NCI-H1436 (cell line): Measurements from ENCODE around the gene TRABD.
"Not testable (repeated sequence)": the region's sequence is repeated elsewhere in the genome, so short reads cannot be mapped to it uniquely, and the experiment has no call there.

ENCODE experiments used
- DNase-seq: peaks from one replicate; lab custom pipeline; 2025; lab: John Stamatoyannopoulos, UW

The TRABD gene

DNA sequence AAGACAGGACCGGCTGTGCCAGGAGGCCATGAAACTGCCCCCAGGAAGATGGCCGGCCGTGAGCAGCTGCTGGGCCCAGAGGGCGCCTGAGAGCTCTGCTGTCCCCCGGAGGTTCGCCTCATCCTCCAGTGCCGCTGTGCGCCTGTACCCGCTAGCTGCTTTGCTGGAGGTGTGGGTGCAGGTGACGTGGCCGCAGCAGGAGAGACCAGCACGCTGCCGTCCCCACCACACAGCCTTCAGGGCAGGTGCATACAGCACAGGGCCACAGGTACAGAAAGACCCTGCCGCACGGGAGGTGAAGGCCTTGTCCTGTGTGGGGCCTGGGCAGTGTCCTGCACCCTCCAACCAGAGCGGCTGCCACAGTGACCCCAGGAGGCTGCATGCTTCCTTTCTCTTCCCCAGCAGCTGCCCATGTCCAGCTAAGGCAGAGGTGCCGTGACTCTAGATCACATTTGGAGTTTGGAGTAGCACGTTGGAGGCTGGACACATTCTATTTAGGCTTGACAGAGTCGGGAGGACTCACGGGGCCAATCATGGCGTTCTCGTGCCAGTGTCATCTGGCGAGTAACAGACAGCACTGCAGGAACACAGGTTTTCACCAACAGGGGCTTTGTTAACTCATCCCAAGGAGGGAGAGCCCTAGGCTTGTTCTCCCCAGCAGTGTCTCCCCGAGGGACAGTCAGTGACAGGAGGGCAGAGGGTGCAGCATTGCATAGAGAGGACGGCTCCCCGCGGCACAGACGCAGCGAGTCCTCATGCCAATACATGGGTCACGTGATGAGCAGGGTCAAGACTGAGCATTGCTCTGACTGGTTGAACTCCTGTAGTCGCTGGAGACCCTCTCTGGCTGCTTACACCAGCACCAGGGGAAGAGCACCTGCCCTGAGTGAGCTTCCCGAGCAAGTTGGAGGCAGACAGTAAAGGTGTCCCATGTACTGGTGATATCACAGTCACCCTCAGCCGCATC is 33.9 kb upstream of the TRABD start:
- DNase-seq: no peak

DNA sequence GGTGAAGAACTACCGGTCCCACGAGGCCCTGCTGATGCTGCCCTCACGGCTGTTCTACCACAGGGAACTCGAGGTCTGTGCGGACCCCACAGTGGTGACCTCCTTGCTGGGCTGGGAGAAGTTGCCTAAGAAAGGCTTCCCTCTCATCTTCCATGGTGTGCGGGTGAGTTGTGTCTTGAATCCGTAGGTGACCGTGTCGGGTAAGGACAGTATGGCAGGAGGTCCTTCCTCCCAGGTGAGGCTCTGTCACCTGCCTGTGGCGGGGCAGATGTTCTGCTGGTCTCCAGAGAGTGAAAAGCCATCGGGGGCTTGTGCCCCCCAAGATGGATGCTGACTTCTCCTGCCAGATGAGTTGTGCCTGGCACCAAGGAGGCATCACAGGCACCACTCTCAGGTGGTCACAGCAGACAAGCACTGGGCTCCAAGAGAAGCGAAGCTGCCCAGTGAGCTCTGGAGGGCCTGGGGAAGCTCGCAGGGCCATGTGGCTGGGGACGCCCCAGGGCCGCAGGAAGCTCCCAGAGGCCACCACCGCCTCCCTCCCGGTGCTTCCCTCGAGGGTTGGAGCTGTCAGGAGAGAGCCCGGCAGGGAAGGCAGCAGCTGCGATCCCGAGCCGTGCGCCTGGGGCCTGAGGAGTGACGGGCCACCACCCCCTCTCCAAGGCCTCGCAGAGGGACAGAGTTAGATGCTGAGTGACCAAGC is 32.5 kb upstream of the TRABD start:
- DNase-seq: no peak

DNA sequence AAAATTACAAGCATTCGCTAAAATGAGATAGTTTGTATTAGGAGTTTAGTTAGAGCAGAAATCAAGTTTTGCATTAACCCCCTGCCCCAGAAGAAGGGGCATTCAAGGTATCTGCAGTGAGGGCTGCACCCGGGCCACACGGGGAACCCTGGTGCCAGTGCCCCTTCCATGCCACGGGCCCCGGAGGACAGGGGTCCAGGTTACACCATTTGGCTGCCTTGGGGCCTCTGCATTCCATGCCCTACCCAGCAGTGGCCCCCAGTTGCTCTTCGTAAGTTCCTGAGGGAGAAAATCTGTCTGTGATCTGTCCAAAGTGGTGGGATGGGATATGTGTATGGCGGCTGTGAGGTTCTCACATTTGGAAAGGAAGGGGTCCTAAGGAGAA is 32.0 kb upstream of the TRABD start:
- DNase-seq: no peak

DNA sequence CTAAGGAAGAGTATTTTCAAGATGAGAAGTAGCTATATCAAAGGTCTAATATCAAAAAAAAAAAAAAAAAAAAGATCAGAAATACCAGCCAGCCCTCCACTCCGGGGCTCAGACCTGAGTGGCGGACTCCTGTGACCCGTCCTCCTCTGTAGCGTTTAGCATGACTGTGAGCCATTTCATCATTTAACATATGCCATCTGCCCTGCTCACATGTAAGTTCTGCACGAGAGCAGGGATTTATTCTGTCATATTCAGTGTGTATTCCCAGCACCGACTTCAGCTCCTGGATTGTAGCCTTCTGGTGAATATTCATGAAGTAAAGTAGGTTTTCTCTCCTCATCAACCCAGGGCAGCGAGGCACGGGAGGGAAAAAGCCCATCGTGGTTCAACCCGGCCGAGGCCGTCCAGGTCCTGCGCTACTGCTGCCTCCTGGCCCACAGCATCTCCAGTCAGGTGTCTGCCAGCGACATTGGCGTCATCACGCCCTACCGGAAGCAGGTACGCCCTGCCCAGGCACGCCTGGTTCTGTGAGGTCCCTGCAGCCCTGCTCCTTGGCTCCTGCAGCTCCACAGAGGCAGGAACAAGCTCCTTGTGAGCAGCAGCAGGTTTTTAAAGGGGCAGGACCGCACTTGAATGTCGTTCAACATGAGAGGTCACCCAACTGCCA is 27.9 kb upstream of the TRABD start:
- no peak for DNase-seq

DNA sequence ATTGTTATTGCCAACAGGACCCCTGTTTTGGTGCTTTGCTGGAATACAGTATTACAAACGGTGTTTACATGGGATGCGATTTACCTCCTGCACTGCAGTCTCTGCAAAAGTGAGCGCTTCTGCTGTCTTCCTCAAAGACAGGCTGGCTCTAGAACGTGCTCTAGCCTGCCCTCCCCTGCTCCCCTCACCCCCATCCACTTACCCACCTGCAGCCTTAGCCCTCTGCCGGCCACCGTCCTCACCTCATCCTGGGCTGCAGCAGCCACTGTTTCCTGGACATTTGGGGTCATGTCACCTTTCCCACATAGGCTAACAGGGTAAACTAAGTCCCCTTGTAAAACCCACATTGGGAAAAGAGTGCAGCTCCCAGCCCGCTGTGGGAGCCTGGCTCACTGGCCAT is 24.8 kb upstream of the TRABD start:
- DNase-seq: no peak

DNA sequence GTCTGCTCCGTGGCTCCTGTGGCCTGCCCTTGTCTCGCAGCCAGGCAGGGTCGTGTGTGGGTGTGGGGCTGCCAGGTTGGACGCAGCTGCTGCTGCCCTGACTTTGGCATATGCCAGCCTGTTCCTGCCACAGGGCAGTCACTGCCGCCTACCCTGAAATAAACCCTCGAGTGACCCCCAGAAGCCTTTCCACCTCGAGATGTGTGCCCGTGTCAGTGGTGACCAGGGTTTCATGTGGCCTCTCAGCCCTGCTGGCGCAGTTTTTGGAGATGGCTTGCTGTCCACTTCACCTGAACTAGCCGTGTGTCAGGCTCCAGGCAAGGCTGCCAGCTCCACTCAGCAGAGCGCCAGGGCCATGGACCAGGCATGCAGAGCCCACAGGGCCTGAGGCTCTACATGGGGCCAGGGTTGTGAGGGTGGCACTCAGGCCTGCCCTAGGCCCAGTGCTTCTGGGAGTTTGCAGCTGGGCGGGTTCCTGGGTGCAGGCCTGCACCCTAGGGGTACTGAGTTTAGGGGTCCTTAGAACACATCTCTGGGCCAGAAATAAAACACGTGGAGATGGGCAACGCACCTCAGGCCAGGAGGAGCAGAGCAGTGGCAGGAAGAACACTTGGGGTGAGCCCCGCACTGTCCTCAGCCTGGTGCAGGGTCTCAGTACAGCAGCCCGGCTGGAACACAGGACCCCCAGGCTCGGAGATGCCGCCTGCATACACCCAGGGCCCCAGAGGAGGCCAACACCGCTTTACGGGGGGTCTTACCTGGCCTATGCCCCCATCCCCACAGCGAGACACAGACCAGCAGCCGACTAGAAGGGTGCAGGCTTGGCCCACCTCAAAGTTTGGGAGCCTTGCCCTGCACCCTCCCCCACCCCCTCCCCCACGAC is 24.0 kb upstream of the TRABD start:
- DNase-seq: no peak

DNA sequence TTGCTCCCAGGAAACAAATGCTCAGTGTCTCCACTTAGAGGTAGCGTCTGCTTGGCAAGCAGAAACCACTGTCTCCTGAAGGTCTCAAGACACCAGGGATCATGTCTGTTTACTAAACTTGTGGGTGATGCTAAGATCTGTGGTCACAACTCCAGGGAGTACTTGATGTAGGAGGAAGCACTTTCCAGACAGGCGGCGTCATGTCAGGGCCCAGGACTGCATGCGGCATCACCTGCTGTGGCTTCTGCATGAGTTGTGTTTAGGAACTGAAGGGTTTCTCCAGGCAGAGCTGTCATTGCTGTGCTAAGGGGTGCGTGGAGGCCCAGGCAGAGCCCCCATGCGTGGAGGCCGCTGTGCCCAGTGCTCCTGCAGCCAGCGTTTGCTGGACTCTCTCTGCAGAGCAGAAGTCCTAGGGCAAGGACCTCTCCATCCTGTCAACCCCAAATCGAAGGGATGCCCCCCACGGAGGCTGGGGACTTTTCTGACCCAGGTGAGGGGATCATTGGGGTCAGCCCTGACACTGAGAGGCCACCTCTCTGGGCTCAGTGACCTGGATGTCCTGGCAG is 23.2 kb upstream of the TRABD start:
- no peak for DNase-seq

DNA sequence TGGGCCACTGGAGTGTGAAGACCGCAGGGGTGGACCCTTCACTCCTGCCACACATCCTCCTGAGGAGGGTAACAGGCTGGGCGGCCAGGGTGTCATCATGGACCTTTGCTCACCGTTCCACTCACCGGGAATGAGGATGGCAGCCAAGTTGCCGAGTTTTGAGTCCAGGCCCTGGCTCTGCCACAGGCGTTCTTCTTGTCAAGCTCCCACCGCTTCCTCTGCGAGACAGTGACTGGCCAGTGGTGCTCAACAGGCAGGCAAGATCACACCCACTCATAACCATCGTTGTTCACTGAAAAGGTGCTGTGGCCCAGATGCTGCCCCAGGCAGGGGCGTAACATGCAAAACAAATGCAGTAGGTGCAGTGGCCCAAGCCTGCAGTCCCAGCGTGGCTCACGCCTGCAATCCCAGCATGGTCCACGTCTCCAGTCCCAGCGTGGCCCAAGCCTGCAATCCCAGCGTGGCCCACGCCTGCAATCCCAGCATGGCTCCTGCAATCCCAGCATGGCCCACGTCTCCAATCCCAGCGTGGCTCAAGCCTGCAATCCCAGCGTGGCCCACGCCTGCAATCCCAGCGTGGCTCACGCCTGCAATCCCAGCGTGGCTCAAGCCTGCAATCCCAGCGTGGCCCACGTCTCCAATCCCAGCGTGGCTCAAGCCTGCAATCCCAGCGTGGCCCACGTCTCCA is 20.1 kb upstream of the TRABD start:
- no peak for DNase-seq

DNA sequence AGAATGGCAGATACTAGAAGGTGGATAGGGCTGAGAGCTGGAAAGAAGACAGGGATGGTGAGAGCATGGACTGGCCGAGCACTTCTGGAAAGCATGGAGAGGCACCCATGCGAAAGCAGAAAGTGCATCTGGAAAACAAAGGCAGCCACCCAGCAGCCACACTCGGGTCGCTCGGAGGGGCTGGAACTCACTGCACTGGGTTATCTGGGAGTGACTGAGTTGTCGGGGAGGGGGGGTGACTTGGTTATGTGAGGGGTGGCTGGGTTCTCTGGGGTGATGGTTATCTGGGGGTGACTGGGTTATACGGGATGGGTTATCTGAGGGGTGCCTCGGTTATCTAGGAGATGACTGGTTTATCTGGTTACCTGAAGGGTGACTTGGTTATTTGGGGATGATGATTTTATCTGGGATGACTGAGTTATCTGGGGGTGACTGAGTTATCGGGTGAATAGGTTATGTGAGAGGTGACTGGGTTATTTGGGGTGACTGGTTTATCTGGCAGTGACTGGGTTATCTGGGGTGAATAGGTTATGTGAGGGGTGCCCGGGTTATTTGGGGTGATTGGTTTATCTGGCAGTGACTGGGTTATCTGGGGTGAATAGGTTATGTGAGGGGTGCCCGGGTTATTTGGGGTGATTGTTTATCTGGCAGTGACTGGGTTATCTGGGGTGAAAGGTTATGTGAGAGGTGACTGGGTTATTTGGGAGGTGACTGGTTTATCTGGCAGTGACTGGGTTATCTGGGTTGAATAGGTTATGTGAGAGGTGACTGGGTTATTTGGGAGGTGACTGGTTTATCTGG is 17.8 kb upstream of the TRABD start:
- no peak for DNase-seq

DNA sequence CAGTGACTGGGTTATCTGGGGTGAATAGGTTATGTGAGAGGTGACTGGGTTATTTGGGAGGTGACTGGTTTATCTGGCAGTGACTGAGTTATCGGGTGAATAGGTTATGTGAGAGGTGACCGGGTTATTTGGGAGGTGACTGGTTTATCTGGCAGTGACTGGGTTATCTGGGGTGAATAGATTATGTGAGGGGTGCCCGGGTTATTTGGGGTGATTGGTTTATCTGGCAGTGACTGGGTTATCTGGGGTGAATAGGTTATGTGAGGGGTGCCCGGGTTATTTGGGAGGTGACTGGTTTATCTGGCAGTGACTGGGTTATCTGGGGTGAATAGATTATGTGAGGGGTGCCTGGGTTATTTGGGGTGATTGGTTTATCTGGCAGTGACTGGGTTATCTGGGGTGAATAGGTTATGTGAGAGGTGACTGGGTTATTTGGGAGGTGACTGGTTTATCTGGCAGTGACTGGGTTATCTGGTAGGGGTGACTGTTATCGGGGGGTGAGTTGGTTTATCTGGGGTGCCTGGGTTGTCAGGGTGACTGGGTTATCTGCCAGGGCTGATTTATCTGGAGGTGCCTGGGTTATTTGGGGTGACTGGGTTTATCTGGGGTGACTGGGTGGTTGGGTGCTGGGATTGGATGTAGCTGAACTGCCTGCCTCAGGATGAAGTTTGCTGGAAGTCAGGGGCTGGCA is 17.1 kb upstream of the TRABD start:
- not testable (repeated sequence) for DNase-seq

DNA sequence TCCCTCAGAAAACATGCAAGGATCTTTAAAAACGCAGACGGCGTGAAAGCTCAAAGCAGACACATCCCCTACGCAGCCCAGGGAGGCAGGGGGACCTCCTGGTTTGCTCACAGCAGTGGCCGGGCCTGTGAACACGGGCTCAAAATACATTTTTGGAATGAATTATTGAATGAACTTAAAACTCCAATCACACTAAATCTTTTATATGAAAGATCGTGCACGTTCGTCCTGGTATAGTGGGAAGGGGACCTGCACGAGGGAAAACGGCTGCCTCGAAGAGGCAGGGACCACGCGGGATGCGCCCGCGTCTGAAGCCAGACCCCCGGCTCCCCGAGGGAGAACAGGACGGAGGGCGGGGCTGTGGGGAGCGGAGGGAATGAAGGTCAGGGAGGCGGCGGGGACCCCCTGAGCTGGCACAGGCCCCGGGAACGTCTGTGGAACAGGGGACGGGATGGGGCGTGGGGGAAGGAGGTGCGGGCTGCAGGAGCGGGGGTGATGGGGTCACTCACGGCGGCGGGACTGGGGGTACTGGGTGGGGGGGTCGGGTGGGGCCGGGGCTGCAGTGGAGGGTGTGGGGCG is 16.4 kb upstream of the TRABD start:
- DNase-seq: no peak

DNA sequence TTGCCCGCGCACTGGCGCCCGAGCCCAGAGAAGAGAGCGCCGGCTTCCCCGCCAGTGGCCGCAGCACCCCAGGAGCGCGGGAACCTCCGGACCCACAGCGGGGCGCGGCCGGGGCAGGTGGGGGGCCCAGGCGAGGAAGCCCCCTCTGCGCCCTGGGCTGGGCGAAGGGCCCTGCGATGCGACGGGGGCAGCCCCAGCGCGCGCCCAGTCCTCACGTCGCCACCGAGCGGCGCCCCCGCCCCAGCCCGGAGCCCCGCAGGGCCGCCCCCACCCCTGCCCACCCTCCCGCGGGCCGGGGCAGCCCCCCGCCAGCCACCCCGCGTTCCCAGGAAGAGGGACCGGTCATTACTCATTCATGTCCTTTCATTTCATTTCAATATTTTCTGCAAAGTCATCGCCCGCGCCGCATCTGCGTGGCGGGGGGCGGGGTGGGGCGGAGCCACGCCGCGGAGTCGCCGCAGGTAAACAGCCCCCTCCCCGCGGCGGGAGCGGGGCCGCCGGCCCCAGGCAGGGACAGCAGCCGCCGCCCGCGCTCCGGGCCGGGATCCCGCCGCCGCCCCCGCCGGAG is 15.9 kb upstream of the TRABD start:
- DNase-seq: no peak

DNA sequence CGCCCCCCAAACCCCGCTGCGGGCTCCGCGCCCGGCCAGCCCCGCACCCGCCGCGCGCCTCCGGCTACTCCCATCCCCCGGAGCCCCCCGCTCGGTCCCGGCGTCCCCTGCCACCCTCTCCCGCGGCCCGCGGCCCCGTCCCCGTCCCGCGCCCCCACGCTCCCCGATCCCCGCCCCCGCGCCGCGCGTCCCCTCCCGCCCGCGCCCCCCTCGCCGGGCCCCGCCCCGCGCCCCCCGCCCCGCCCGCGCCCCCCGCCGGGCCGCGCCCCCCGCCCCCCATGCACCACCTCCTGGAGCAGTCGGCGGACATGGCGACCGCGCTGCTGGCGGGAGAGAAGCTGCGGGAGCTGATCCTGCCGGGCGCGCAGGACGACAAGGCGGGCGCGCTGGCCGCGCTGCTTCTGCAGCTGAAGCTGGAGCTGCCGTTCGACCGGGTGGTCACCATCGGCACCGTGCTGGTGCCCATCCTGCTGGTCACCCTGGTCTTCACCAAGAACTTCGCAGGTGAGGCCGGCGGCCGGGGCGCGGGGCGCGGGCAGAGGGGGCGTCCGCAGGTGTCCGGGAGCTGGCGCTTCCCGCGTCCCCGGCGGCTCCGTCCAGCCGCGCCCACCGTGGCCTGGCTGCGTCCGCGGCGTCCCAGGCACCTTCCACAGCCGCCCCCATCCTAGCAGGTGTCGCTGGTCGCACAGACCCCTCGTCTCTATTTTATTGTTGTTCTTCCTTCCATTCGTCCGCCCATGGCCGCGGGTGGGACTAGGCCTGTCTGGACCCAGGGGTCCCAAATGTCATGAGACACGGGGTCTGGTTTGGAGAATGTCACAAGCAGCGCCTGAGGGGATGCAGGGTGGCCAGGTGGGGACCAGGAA is 15.0 kb upstream of the TRABD start, which contains the start of gene PANX2:
PANX2 (plus strand) TSS at position 279 of the 866 bp plus-strand sequence; CDS start at position 279, 0 bp downstream.
- peak; percentile 23 for DNase-seq

DNA sequence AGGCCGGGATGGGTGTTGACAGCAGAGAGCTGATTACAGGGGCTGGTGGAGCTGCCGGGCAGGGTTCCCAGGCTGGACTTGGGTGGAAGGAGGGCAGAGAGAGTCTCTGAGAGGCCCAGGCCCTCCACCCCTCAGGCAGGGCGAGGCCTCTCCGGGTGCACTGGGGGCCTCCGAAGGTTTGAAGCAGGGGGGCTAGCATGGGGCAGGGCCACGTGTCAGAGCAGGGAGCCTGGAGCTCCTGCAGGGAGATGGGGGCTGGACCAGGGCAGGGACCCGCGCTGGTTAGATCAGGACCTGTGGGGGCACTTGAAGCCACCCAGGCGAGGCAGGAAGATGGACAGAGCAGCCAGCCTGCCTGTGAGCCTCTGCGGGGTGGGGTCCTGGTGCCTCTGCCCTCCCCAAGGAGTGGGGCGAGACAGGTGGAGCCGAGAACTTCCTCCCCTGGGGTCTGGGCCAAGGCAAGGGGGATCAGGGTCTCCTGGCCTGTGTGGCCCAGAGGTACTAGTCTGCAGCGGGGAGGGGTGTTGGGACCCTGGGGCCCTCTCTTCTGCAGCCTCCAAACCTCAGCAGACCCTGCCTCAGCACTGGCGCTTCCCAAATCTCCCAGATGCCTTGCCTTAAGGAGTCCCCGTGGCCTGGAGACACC is 14.3 kb upstream of the TRABD start:
- DNase-seq: no peak

DNA sequence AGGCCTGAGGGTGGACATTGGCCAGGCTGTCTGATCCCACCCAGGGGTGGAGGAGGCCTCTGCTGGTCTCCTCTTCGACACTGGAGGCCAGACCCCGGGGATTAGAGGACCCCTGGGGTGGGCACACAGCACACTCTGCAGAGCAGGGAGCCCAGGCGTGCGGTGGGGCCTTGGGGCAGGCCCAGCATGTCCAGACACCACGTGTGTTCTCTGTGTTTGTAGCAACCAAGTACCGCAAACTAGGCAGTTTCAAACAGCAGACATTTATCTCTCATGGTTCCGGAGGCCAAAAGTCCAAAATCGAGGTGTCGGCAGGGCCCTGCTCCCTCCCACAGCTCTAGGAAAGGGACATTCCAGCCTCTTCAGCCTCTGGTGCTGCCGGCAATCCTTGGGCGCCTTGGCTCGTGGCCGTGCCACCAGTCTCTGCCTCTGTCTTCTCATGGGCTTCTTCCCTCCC is 13.7 kb upstream of the TRABD start:
- no peak for DNase-seq

DNA sequence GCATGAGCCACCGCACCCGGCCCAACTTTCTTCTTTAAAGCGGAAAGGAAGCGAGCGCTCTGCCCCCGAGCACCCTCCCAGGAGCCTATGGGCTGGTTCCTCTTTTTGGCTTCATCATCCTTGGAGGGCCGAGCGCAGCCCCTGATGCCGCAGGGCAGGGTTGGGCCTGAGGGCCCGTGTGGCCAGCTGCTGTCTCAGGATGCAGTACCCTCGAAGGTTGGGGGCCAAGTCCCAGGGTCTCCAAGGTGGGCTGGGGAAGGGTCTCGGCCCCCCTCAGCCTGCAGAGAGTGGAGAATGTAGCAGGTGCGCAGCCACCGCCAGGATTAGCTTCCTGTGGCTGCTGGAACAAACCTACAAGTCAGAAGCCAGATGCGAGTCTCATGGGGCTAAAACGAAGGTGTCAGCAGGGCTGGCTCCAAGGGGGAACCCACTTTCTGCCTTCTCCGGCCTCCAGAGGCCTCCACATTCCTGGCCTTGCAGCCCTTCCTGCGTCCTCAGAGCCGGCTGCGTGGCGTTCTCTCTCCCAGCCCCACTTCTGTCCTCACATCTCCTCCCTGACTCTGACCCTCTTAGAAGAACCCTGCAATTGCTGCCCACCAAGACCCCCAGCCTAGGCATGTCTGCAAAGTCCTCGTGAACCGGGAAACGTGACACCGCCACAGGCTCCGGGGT is 12.3 kb upstream of the TRABD start:
- DNase-seq: no peak
